Mesenchymal stem cell (in vitro differentiated cells and primary cell): ENCODE results near the gene WDR70.

ENCODE experiments used
- DNase-seq: peaks from one replicate; pipeline ENCODE4 v3.0.0-alpha.2; 2013
- H2AFZ ChIP-seq: one replicate; pipeline ENCODE4 v1.6.1; 2013; ENCODE audit warnings: low read depth, mild to moderate bottlenecking, control low read depth, inconsistent platforms, low read length, moderate library complexity
- H2AK5ac ChIP-seq: 2 replicates; pipeline ENCODE4 v1.6.1; 2013; ENCODE audit warnings: low read length, moderate library complexity, mild to moderate bottlenecking, inconsistent platforms; ENCODE audit not compliant: severe bottlenecking
- H2BK120ac ChIP-seq: one replicate; pipeline ENCODE4 v1.6.1; 2013; ENCODE audit warnings: low read depth, mild to moderate bottlenecking, inconsistent platforms, low read length, moderate library complexity
- H2BK12ac ChIP-seq, 2 experiments: one replicate each; pipeline ENCODE4 v1.6.1; 2013; ENCODE audit warnings: inconsistent platforms in 2 of 2, low read length in 2 of 2, mild to moderate bottlenecking in 2 of 2, moderate library complexity in 2 of 2, control low read depth in 1 of 2
- H2BK15ac ChIP-seq: one replicate; pipeline ENCODE4 v1.6.1; 2013; ENCODE audit warnings: mild to moderate bottlenecking, low read depth, inconsistent platforms; ENCODE audit not compliant: poor library complexity, severe bottlenecking
- H2BK5ac ChIP-seq: 2 replicates; pipeline ENCODE4 v1.6.1; 2013; ENCODE audit warnings: low read depth, mild to moderate bottlenecking, low read length, control low read depth, inconsistent platforms; ENCODE audit not compliant: poor library complexity, severe bottlenecking
- H3K14ac ChIP-seq, 2 experiments: one replicate each; pipeline ENCODE4 v1.6.1; 2013; ENCODE audit warnings: inconsistent platforms in 2 of 2, low read length in 2 of 2, control low read depth in 1 of 2, mild to moderate bottlenecking in 1 of 2, moderate library complexity in 1 of 2
- H3K18ac ChIP-seq, 2 experiments: one replicate each; pipeline ENCODE4 v1.6.1; 2013; ENCODE audit warnings: inconsistent platforms in 2 of 2, low read length in 2 of 2, control low read depth in 1 of 2, low read depth in 1 of 2, mild to moderate bottlenecking in 1 of 2
- H3K23ac ChIP-seq, 2 experiments: one replicate each; pipeline ENCODE4 v1.6.1; 2013; ENCODE audit warnings: inconsistent platforms in 2 of 2, low read length in 2 of 2, mild to moderate bottlenecking in 2 of 2, moderate library complexity in 2 of 2, control low read depth in 1 of 2
- H3K27ac ChIP-seq: 2 replicates; pipeline ENCODE4 v1.5.1; 2013; ENCODE audit warnings: mild to moderate bottlenecking, moderate library complexity, low read length, control low read depth, inconsistent platforms; ENCODE audit not compliant: poor library complexity, severe bottlenecking
- H3K27me3 ChIP-seq, 2 experiments: 2 replicates each; pipeline versions ENCODE4 v1.6.1 to v1.7.0; 2013; ENCODE audit warnings: low read length in 2 of 2, mild to moderate bottlenecking in 2 of 2, moderate library complexity in 2 of 2, control low read depth in 1 of 2, inconsistent platforms in 1 of 2; ENCODE audit not compliant: control insufficient read depth in 1 of 2, insufficient read depth in 1 of 2
- H3K36me3 ChIP-seq, 2 experiments: 2 replicates each; pipeline versions ENCODE4 v1.6.1 to v1.7.0; 2013; ENCODE audit warnings: low read length in 2 of 2, control low read depth in 1 of 2, inconsistent platforms in 1 of 2, low read depth in 1 of 2, mild to moderate bottlenecking in 1 of 2; ENCODE audit not compliant: insufficient read depth in 2 of 2, control insufficient read depth in 1 of 2
- H3K4ac ChIP-seq, 2 experiments: one replicate each; pipeline ENCODE4 v1.6.1; 2013; ENCODE audit warnings: inconsistent platforms in 2 of 2, low read length in 2 of 2, mild to moderate bottlenecking in 2 of 2, moderate library complexity in 2 of 2, control low read depth in 1 of 2, low read depth in 1 of 2
- H3K4me1 ChIP-seq: 2 replicates; pipeline ENCODE4 v1.6.1; 2013; ENCODE audit warnings: low read depth, low read length, control low read depth; ENCODE audit not compliant: control insufficient read depth, insufficient read depth
- H3K4me2 ChIP-seq: 2 replicates; pipeline ENCODE4 v1.6.1; 2013; ENCODE audit warnings: low read length, mild to moderate bottlenecking, inconsistent platforms; ENCODE audit not compliant: poor library complexity, severe bottlenecking
- H3K4me3 ChIP-seq, 2 experiments: 2 replicates each; pipeline versions ENCODE4 v1.5.1 to v1.7.0; 2013; ENCODE audit warnings: low read length in 2 of 2, mild to moderate bottlenecking in 2 of 2, control low read depth in 1 of 2, low read depth in 1 of 2; ENCODE audit not compliant: insufficient read depth in 1 of 2
- H3K79me1 ChIP-seq: replicated peaks from 2 replicates; pipeline ENCODE4 v1.6.1; 2013; ENCODE audit warnings: mild to moderate bottlenecking, control low read depth, low read length, inconsistent platforms; ENCODE audit not compliant: poor library complexity, severe bottlenecking
- H3K9ac ChIP-seq: 2 replicates; pipeline ENCODE4 v1.7.0; 2013; ENCODE audit warnings: mild to moderate bottlenecking, low read length, moderate library complexity
- H3K9me3 ChIP-seq: 2 replicates; pipeline ENCODE4 v1.7.0; 2013; ENCODE audit warnings: mild to moderate bottlenecking, low read length; ENCODE audit not compliant: control insufficient read depth
- H4K8ac ChIP-seq: one replicate; pipeline ENCODE4 v1.6.1; 2013; ENCODE audit warnings: inconsistent platforms, mild to moderate bottlenecking, low read length, moderate library complexity
- H4K91ac ChIP-seq: one replicate; pipeline ENCODE4 v1.6.1; 2013; ENCODE audit warnings: mild to moderate bottlenecking, low read length, inconsistent platforms
- WGBS: methylation state at CpG from one replicate; pipeline ENCODE4 v1.1.7; 2013; ENCODE audit warnings: mixed read lengths; 5-methylcytosine and 5-hydroxymethylcytosine counted together

Gene WDR70

GRCh38 chr5:37696190-37697021 is 317.3 kb downstream of the WDR70 start:
- Histone ChIP-seq H3K4me1 (peaks cover 3% of the 10 kb centered on the region), H2BK15ac (no peak overlapping the region), H3K18ac (peak overlapping the region in 1 of 2 experiments; percentile 48), H3K14ac (no peak overlapping the region), H4K8ac (no peak overlapping the region), H3K27ac (peak overlapping the region; percentile 35), H3K36me3 (peaks cover 0 to 15% of the 10 kb centered on the region in 2 experiments), H2AK5ac (no peak overlapping the region), H3K4me3 (no peak overlapping the region), H3K23ac (no peak overlapping the region), H3K79me1 (no peaks in the 10 kb centered on the region), H3K9me3 (peaks cover 4% of the 10 kb centered on the region), H3K4ac (no peak overlapping the region), H3K9ac (no peak overlapping the region), H2BK12ac (no peak overlapping the region), H3K4me2 (no peak overlapping the region), H4K91ac (no peak overlapping the region), H3K27me3 (no peaks in the 10 kb centered on the region), H2BK120ac (no peak overlapping the region), H2AFZ (no peak overlapping the region), H2BK5ac (no peak overlapping the region)
- 75% methylated on average over 1 of the region's 5 CpGs for WGBS
- DNase-seq = no peak

GRCh38 chr5:37701868-37702267 is 322.8 kb downstream of the WDR70 start:
- Histone ChIP-seq H4K8ac (no peak overlapping the region), H2BK15ac (no peak overlapping the region), H3K9ac (no peak overlapping the region), H2AK5ac (no peak overlapping the region), H3K4me1 (no peaks in the 10 kb centered on the region), H3K36me3 (peaks cover 0 to 20% of the 10 kb centered on the region in 2 experiments), H3K23ac (no peak overlapping the region), H3K4me3 (no peak overlapping the region), H3K18ac (no peak overlapping the region), H2BK5ac (no peak overlapping the region), H4K91ac (no peak overlapping the region), H2AFZ (no peak overlapping the region), H3K27me3 (no peaks in the 10 kb centered on the region), H2BK120ac (no peak overlapping the region), H2BK12ac (no peak overlapping the region), H3K9me3 (no peaks in the 10 kb centered on the region), H3K14ac (no peak overlapping the region), H3K27ac (no peak overlapping the region), H3K4ac (no peak overlapping the region), H3K4me2 (no peak overlapping the region), H3K79me1 (no peaks in the 10 kb centered on the region)
- no peak for DNase-seq
- WGBS = 100% methylated on average over 1 of the region's 2 CpGs

GRCh38 chr5:37703841-37704241 is 324.7 kb downstream of the WDR70 start:
- 94% methylated on average over 2 of the region's 4 CpGs for WGBS
- H2BK120ac ChIP-seq = no peak overlapping the region
- H3K18ac ChIP-seq = no peak overlapping the region
- no peak overlapping the region for H2BK15ac ChIP-seq
- H2BK5ac ChIP-seq = no peak overlapping the region
- H3K4me3 ChIP-seq = no peak overlapping the region
- H4K8ac ChIP-seq = no peak overlapping the region
- no peak overlapping the region for H3K27ac ChIP-seq
- H3K79me1 ChIP-seq = no peaks in the 10 kb centered on the region
- H3K9ac ChIP-seq = no peak overlapping the region
- H2AK5ac ChIP-seq = no peak overlapping the region
- no peak overlapping the region for H3K4me2 ChIP-seq
- no peak overlapping the region for H2AFZ ChIP-seq
- H3K14ac ChIP-seq = no peak overlapping the region
- no peak overlapping the region for H3K4ac ChIP-seq
- peak; percentile 48 for DNase-seq
- peaks cover 0 to 14% of the 10 kb centered on the region in 2 experiments for H3K36me3 ChIP-seq
- no peak overlapping the region for H4K91ac ChIP-seq
- H3K9me3 ChIP-seq = no peaks in the 10 kb centered on the region
- H3K23ac ChIP-seq = no peak overlapping the region
- H2BK12ac ChIP-seq = no peak overlapping the region
- H3K27me3 ChIP-seq = no peaks in the 10 kb centered on the region
- H3K4me1 ChIP-seq = no peaks in the 10 kb centered on the region

- Histone ChIP-seq H3K27ac (no peak overlapping the region), H3K4me1 (no peaks in the 10 kb centered on the region), H3K4me2 (no peak overlapping the region), H2AK5ac (no peak overlapping the region), H3K14ac (no peak overlapping the region), H3K18ac (no peak overlapping the region), H2BK15ac (no peak overlapping the region), H4K91ac (no peak overlapping the region), H3K4ac (no peak overlapping the region), H3K36me3 (peaks cover 0 to 12% of the 10 kb centered on the region in 2 experiments), H2BK12ac (no peak overlapping the region), H4K8ac (no peak overlapping the region), H2AFZ (no peak overlapping the region), H3K79me1 (no peaks in the 10 kb centered on the region), H3K27me3 (no peaks in the 10 kb centered on the region), H3K9me3 (no peaks in the 10 kb centered on the region), H3K23ac (no peak overlapping the region), H2BK120ac (no peak overlapping the region), H3K4me3 (no peak overlapping the region), H2BK5ac (no peak overlapping the region), H3K9ac (no peak overlapping the region)
- DNase-seq = no peak
- 94% methylated on average over 4 of the region's 5 CpGs for WGBS
These were observed 325.3 kb downstream of the WDR70 start for GRCh38 chr5:37704406-37704805.
